ELF-1 (cell line): Measurements from ENCODE around the gene COX4I1.
"Not testable (repeated sequence)": the region's sequence is repeated elsewhere in the genome, so short reads cannot be mapped to it uniquely, and the experiment has no call there.

Experiments used
- DNase-seq: peaks from one replicate; pipeline ENCODE4 v3.0.0-alpha.2; 2016; ENCODE audit warnings: low read depth, low spot score

COX4I1 gene

GRCh38 chr16:85823328-85823920 lies 23.9 kb downstream of the COX4I1 start:
- DNase-seq = no peak

DNA sequence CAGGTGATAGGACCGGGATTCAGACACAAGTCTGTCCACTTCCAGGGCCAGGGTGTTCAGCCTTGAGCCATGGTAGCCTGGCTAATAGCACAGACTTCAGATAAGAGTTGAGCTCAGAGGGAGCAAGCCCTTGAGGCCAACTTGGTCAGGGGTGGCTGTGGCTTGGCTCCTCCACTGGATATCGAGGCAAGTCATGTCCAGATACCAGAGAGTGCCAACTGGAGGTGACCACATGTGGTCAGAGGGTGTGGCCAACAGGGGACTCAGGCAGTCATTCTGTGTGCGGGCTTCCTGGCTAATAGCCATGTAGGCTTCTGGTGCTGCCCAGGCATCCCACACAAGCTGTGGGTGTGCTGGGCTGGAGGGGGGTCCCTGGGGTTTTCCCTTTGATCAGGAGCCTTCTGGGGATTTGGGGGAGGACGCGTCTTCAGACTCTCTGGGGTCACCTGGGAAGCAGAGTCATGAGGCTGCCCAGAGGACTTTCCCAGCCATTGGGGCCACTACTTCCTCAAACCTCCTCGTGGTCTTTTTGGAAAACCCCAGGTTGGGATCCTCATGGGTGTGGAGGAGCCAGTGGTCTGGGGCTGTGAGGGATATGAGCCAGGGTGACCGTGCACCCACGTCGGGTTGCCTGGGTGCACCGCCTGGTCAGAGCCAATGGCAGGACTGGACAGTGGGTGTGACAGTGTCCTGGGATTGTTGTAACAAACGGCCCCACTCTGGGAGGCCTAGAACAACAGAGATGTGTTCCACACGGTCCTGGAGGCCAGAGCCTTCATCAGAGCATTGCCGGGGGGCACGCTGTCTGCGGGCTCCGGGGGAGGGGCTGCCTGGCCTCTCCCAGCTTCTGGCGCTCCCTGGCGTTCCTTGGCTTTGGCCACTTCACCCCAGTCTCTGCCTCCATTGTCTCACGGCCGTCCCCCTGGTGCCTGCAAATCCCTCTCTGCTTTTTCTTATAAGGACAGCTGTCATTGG lies 25.0 kb downstream of the COX4I1 start:
- DNase-seq = no peak

DNA sequence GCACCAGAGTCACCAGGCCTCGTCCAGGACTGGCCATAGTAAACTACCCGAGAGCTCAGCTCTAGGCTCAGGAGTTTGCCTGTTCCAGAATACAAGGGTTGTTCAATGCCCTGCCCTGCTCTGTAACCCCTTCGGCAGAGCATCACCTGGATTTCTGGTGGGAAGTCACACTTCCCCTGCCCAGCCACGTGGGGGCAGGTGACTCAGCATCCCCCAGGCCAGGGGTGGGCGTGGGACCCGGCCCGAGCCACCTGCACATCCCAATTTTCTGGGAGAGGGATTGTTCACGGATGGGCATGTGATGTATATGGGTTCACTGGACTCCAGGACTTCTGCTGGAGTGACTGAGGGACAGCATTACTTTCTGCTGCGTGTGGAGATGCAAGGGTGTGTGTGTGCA lies 25.8 kb downstream of the COX4I1 start:
- no peak for DNase-seq

DNA sequence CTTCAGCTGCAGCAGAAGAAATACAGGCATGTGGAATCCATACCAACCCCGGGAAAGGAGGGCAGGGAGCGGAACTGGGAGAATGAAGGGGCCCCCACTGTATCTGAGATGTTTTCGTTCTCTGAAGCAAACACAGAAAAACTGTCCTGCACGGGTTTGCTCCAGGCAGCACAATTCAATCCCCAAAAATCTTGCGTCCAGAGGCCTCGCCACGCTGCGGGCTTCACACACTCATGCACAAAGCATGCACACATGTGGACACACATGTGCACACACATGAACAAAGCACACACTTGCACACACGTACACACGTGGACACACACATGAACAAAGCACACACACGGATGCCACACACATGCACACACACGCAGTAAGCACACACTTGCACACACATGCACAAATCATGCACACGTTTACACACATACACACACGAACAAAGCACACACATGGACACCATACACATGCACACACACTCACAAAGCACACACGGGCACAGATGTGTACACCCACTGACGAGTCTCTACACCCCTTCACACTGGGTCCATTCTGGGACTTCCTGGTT lies 27.3 kb downstream of the COX4I1 start:
- no peak for DNase-seq

GRCh38 chr16:85828166-85828565 lies 28.7 kb downstream of the COX4I1 start:
- no peak for DNase-seq

DNA sequence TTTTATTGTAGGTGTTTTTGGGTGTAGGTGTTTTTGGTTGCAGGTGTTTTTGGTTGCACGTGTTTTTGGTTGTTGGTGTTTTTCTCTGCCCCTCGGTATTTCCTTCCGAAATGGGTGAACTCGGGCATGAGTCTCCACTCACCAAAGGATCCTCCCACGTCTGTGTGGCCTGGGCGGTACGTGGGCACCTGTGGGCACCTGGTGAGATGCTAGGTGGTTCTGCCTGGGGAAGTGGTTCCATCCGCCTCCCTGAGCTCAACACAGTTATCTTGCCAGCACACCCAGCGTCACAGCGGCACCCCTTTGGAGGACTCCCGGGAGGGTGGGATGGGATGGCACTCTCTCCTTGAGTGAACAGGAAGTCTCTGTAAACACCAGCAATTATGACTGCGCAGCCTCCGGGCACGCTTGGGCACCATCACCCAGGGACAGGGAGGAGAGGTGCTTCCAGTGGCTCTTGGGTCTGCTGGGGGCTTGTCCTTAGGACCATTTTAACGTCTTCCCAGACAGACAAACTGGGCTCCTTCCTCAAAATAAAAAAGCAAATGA lies 29.8 kb downstream of the COX4I1 start:
- no peak for DNase-seq

DNA sequence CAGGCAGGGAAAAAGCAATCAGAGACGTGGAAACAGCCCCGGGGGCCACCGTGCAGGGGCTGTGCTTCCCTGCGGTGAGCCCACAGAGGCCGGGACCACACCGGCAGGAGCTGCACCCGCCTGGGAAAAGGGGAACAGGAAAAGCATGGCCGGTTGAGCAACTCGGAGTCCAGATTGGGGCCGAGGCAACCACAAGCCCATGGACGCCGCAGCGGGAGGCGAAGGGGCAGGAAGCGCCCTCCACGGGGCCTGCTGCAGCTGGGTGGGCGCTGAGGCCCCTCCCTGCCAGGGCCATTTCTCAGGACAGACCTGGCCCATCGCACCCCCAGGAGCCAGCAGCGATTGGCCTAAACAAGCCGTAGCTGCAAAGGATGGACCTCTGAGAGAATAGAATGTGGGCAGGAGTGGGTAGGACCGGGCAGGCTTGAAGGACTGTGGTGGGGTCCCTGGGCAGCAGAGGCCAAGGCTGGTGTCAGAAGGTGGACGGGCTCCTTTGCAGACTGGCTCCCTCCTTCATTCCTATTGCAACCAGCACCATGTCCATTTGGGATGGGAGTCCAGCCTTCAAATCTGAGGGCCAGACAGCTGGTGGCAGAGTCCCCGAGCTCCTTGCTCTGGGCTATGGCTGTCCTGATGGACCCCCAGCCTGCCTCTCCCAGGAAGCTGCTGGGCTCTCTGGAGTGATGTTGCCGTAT lies 30.4 kb downstream of the COX4I1 start:
- DNase-seq = no peak

DNA sequence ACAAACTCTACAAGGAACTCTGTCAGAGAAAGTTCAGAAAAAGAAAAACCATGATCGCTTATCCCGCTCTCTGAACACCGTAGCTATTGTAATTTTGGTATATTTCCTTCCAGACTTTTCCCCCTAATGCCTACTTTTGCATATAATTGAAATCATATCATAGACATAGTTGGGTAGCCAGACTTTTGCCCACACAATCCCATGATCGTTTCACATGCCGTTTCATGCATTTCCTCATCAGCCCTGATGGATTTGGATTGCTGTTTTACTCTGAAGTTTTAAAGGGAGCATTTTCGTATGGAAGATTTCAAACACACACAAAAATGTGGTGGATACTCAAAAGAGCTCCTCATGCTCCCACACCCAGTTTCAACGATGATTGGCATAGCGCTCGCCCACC lies 31.3 kb downstream of the COX4I1 start:
- DNase-seq = no peak

- no peak for DNase-seq
Observed at GRCh38 chr16:85832570-85833218, 33.2 kb downstream of the COX4I1 start.

DNA sequence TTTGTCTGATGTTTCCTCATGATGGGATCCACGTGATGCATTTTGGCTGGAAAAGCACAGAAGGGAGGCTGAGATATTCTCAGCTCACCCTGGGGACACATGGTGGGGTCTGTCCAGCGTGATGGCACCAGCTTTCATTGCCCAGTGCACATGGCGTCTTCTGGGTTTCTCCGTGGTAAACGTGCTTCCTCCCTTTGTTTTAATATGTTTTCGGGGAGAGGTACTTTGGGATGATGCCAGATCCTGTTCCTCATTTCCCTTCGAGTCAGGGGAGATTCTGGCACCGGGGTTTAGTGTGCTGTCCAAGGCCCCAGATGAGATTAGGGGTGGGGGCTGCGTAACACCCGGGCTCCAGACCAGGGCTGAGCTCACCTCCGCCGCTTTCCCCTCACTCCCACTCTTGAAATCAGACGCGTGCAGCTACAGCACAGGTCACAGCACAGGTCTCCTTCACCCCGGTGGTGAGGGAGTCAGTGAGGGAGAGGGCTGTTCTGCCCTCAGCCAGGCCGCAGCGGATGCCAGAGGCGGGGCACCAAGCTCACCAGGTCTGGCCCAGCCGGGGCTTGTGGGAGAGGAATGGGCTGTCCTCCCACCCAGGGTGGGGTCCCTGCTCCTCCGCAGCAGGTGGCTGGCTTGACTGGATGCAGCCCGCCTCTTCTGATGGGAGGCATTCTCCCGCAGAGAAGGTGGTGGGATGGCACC lies 33.9 kb downstream of the COX4I1 start:
- DNase-seq = no peak

GRCh38 chr16:85834741-85835140 lies 35.2 kb downstream of the COX4I1 start:
- DNase-seq = no peak

- DNase-seq = no peak
Observed at GRCh38 chr16:85835227-85835751, 35.8 kb downstream of the COX4I1 start.

- no peak for DNase-seq
Observed at GRCh38 chr16:85835956-85836705, 36.6 kb downstream of the COX4I1 start.

- DNase-seq = no peak
Observed at GRCh38 chr16:85836706-85837582, 37.4 kb downstream of the COX4I1 start.

- not testable (repeated sequence) for DNase-seq
Observed at GRCh38 chr16:85837654-85838053, 38.2 kb downstream of the COX4I1 start.

GRCh38 chr16:85838381-85838780 lies 38.9 kb downstream of the COX4I1 start:
- no peak for DNase-seq

GRCh38 chr16:85838876-85839585 lies 39.5 kb downstream of the COX4I1 start:
- no peak for DNase-seq

GRCh38 chr16:85839681-85840240 lies 40.3 kb downstream of the COX4I1 start:
- DNase-seq = no peak
